DMS 273 (cell line): ENCODE data around the gene ZNF674.
A peak's percentile ranks its signal among the peaks of the same experiment; 100 is the strongest.

Source experiments
- DNase-seq: peaks from one replicate; lab custom pipeline; 2025; ENCODE audit not compliant: unreplicated experiment; lab: John Stamatoyannopoulos, UW

Gene ZNF674

GRCh38 chrX:46545111-46546005, at the start of gene ZNF674:
Gene ZNF674, minus strand, starts transcription at chrX:46545421. Its CDS starts 3,334 bp downstream, at chrX:46542087.
- DNase-seq = peak; percentile 97

DNA sequence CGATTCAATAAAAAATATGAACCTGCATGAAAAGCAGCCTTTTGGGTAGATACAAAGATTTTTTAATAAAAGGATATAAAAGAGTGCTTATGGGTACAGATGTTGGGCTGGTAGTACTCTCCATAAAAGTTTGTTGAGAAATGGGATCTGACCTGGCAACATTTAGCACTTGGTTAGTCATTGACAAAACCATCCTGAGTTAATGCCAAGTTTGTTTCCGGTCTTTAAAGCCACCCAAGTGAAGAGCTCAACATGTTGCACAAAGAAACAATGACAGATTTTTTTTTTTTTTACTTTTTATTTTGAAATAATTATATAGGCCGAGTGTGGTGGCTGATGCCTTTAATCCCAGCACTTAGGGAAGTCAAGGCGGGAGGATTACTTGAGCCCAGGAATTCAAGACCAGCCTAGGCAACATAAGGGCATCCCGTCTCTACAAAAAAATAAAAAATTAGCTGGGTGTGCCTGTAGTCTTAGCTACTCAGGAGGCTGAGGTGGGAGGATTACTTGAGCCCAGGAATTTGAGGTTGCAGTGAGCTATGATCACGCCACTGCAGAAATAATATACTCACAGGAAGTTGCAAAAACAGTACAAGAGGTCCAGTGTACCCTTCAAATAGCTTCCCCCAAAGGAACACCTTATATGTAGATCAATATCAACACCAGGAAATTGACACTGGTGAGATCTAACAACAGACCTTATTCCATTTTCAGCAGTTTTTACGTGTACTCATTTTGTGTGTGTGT, 44.9 kb upstream of the ZNF674 start:
- no peak for DNase-seq

- no peak for DNase-seq
These were observed 43.0 kb upstream of the ZNF674 start for GRCh38 chrX:46588263-46588662.

DNA sequence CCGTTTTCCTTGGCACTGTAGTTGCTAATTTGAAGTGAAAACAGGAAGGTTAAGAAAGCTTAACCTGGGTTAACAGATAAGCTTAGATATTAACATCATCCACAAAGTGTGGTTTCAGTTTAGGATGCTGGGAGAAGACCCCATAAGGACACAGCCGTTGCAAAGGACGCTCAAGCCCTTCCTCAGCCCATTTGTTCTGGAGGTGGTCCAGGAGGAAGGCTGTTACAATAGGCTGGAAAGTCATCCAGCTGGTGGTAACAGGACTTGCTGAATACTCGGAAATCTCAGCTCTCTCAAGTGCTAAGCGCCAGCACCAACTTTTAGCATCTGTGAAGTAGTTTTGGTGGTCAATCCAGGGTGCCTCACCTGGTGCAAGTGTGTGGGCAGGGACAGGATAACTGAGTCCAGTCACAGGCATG, 42.5 kb upstream of the ZNF674 start:
- no peak for DNase-seq

DNA sequence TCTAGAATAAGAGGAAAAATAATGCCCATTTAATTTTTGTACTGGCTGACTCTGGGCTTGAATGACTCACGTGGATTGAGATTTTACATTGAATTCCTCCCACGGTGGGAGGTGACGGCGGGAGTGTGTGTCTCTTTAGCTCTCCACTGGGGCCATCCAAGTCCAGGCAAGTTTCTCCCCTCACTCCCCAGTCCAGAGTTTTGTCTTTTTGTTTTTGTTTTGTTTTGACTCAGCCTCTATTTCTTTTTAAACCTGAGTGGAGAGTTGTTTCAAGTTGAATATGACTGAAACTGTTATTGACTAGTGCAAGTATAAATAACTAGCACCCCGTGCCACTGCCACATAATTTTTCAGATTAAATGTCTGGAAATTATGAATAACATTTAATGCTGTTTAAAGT, 41.9 kb upstream of the ZNF674 start:
- DNase-seq = no peak

- no peak for DNase-seq
These were observed 39.5 kb upstream of the ZNF674 start for GRCh38 chrX:46584736-46585135.

DNA sequence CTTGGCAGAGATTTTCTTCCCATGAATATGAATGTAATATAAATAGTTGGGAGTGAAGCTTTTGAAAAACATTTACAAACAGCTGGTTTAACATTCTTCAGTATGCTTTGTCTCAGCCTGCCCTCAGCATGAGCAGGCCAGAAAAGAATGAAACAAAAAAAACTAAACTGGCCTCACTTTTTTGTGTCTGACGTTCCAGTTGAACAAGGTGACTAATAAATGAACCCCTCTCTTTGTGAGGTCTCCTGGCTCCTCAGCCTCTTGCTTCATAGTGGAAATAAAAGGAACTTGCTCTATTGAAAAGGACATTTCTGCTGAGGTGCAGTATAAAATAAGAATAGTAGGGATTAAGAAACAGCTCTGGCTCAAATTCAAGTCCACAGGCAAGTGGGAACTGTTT, 37.7 kb upstream of the ZNF674 start:
- no peak for DNase-seq

DNA sequence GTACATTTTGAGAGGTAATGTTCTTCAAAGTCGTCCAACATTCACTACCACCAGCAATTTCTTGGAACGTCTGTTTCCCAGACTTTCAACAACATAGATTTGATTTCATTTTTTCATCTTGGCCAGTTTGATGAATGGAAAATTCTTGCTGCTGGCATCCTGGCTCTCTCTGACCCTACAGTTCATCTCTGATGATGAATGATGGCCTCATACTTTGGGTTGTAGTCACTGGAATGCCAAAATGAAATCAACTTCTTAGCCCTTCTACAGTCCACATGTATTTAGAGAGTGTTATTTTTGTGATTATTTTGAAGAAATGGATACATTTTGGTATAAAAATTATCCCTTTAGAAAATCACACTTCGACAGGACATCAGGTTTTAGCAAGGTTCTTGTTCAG, 37.1 kb upstream of the ZNF674 start:
- no peak for DNase-seq

GRCh38 chrX:46580613-46581012, 35.4 kb upstream of the ZNF674 start:
- no peak for DNase-seq

DNA sequence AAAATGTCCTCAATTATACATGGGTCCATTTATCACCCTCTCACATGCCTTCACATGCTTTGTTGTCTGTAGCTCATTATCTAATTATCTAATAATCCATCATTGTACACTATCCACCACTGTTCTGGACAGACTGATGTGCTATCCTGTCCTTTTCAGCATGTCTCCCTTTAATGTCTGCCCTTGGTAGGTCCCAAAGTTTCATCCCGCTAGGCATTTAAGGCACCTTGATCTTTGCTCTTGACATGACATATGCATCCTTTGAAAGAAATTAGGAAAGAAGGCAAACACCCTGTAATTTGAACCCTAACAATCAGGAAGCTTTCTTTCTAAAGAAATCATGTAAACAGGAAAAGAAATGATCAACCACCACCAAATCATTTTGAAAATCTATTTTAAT, 34.0 kb upstream of the ZNF674 start:
- DNase-seq = no peak

GRCh38 chrX:46577221-46578005, 32.2 kb upstream of the ZNF674 start:
- no peak for DNase-seq

- DNase-seq = no peak
These were observed 31.2 kb upstream of the ZNF674 start for GRCh38 chrX:46576458-46576857.

DNA sequence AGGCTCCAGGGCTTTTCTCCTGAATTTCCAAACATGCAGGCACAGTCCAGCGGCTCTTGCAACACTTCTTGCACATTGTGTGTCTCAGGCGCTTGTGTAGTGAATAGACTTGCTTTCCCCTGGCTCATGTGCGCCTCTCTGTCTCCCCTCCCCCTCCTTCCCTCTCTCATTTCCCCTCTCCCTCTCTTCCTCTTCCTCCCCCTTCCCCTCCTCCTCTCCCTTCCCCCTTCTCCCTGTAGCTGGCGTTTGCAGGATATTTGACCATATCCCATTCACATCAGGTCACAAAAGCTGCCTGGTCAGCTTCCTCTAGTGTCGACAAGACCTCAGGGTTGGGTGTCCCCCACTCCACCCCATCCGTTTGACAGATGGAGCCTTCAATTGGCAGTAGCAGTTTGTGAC, 30.8 kb upstream of the ZNF674 start:
- DNase-seq = peak; percentile 54

GRCh38 chrX:46575586-46575985, 30.4 kb upstream of the ZNF674 start:
- peak; percentile 54 for DNase-seq

DNA sequence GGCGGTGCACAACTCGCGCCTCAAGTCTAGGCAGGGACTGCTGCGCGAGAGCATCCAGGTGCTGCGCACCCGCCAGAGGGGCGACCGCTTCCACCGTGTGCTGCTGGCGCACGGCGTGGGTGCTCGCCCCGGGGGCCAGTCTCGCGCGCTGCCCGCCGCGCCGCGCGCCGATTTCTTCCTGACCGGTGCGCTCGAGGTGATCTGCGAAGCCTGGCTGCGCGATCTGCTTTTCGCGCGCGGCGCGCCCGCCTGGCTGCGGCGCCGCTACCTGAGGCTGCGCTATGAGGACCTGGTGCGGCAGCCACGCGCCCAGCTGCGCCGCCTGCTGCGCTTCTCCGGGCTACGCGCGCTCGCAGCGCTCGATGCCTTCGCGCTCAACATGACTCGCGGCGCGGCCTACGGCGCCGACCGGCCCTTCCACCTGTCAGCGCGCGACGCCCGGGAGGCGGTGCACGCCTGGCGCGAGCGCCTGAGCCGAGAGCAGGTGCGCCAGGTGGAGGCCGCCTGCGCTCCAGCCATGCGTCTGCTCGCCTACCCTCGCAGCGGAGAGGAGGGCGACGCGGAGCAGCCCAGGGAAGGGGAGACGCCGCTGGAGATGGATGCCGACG, 29.7 kb upstream of the ZNF674 start:
- peak; percentile 76 for DNase-seq

- DNase-seq = peak; percentile 85
These were observed 28.9 kb upstream of the ZNF674 start for GRCh38 chrX:46573892-46574773.

GRCh38 chrX:46573331-46573891, 28.2 kb upstream of the ZNF674 start, which contains the start of gene CHST7:
Gene CHST7, plus strand, starts transcription at chrX:46573765. Its CDS starts 167 bp downstream, at chrX:46573932.
- DNase-seq = peak; percentile 88

- peak; percentile 14 for DNase-seq
These were observed 27.2 kb upstream of the ZNF674 start for GRCh38 chrX:46572340-46572936.
